CD4-positive, alpha-beta T cell treated with Interleukin-17A for 4 hours (primary cell): ENCODE data around the gene RIPOR2.
"Not testable (repeated sequence)": the region's sequence is repeated elsewhere in the genome, so short reads cannot be mapped to it uniquely, and the experiment has no call there.

Experiments used
- DNase-seq: peaks from one replicate; pipeline ENCODE4 v3.0.0-alpha.2; 2020; ENCODE audit warnings: mixed read lengths

RIPOR2 gene

DNA sequence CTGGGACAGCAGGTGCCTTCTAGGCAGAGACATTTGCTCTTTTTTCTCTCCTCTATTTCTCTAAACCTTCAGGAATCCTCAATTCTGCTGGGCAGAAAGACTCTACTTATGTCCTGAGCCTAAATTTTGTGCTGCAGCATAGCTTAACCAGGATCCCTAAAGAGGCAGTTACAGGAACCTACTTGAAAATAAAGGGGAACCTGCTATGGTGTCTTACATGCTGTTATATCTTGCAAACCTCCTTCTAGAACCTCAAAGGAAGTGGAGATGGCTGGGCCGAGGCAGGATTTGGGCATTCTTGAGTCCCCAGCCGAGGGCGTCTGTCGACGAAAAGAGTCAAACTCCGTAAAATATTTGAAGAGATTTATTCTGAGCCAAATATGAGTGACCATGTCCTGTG lies 178.1 kb downstream of the RIPOR2 start:
- no peak for DNase-seq

DNA sequence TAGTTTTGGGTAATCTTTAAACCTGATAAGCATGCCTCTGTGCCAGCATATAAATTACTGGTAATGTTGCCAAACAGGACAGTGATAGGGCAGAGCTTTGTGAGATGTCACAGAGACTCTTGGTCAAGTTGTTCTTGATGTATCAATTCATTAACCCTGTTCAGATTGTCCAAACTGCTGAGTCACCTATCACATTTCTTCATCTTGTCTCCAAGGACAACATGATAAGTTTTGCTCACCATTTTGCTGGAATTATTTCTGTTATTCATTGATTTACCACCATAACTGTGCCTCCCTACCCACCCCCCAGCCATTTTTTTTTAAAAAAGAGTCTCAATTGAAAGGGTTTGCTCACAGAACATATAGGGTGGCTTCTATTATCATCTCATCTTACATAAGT lies 180.5 kb downstream of the RIPOR2 start:
- DNase-seq: no peak

DNA sequence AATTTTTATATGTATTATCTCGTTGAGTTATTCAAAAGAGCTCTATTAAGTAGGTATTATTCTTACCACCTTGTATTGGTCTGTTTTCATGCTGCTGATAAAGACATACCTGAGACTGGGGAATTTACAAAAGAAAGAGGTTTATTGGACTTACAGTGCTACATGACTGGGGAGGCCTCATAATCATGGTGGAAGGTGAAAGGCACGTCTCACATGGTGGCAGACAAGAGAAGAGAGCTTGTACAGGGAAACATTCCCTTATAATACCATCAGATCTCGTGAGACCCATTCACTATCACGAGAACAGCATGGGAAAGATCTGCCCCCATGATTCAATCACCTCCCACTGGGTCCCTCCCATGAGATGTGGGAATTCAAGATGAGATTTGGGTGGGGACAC lies 181.4 kb downstream of the RIPOR2 start:
- DNase-seq: not testable (repeated sequence)
